GM19438 (cell line): ENCODE data around the gene SIT1.
"Not testable (repeated sequence)": the region's sequence is repeated elsewhere in the genome, so short reads cannot be mapped to it uniquely, and the experiment has no call there.

Experiments
- ATAC-seq: cut with Tn5 transposase; IDR thresholded peaks from one replicate; pipeline ENCODE4 v1.9.1; 2021; ENCODE audit warnings: low read depth; ENCODE audit not compliant: unreplicated experiment

The SIT1 gene

DNA sequence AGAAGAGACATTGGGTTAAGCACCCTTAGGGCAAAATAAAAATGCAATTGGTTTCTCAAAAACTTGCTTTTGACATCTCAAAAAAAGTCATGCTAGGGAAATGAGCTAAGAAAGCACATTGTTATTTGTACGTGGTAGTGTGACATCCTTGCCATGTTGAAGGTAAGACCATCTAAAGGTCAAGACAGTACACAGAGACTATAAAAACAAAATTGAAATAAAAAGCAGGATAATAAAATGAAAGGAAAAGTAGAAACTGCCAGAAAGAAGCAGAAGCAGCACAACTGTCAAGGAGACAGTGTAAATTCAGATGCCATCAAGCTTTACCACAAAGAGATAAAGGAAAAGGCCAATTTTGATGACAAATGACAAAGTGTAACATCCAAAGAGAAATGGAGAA is 11.5 kb downstream of the SIT1 start:
- not testable (repeated sequence) for ATAC-seq

DNA sequence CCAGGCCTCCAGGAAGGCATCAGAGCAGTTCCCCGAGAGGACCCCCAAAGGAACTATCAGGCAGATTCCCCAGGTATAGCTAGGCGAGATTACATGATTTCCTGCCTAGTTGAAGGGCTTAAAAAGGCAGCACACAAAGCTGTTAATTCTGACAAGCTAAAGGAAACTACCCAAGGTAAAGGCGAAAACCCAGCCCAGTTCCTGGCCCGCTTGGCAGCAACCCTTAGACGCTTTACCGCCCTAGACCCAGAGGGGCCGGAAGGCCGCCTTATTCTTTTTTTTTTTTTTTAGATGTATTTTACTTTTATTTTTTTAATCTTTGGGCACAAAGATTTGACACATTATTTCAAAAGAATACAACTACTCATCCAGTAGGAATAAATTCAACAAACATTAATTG is 12.0 kb downstream of the SIT1 start:
- not testable (repeated sequence) for ATAC-seq

DNA sequence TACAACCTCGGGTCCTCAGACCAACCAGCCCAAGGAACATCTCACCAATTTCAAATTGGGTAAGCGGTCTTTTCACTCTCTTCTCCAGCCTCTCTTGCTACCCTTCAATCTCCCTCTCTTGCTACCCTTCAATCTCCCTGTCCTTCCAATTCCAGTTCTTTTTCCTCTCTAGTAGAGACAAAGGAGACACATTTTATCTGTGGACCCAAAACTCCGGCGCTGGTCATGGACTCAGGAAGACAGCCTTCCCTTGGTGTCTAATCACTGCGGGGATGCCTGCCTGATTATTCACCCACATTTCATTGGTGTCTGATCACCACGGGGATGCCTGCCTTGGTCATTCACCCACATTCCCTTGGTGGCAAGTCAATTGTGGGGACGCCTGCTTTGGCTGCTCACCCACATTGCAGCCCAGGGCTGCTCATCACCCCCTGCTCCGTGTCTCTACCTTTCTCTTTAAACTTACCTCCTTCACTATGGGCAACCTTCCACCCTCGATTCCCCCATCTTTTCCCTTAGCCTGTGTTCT is 13.2 kb downstream of the SIT1 start:
- not testable (repeated sequence) for ATAC-seq

DNA sequence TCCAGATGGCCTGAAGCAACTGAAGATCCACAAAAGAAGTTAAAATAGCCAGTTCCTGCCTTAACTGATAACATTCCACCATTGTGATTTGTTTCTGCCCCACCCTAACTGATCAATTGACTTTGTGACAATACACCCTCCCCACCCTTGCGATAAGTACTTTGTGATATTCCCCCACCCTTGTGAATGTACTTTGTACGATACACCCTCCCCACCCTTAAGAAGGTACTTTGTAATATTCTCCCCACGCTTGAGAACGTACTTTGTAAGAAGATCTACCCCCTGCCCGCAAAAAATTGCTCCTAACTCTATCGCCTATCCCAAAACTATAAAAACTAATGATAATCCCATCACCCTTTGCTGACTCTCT is 13.9 kb downstream of the SIT1 start:
- ATAC-seq: not testable (repeated sequence)

DNA sequence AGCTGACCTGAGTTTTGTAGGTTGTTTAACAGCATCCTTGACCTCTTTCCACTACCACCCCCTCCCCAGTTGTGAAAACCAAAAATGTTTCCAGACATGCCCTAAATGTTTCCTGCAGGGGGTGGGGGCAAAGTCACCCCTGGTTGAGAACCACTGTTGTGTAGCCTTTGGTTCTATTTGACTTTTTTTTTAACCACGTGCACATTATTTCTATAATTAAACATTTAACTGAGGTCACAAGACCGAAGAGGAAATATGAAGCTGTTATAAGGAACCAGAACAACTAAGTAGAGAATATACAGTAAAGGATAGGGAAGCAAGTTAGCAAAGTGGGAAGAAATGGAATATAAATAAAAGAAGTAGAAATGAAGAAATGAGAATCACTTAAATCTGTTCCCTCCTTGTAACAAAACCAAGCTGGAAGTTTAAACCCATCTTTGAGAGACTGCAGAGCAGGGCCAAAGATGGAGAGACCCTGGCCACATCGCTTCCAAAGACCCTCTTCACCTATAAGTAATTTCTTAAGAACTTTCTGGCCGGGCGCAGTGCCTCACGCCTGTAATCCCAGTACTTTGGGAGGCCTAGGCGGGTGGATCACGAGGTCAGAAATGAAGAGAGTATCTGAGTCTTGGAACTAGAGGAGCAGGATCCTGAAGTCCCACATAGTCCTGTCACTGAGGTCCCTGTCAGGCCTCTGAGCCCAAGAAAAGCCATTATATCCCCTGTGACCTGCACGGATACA is 14.4 kb downstream of the SIT1 start:
- no peak for ATAC-seq

DNA sequence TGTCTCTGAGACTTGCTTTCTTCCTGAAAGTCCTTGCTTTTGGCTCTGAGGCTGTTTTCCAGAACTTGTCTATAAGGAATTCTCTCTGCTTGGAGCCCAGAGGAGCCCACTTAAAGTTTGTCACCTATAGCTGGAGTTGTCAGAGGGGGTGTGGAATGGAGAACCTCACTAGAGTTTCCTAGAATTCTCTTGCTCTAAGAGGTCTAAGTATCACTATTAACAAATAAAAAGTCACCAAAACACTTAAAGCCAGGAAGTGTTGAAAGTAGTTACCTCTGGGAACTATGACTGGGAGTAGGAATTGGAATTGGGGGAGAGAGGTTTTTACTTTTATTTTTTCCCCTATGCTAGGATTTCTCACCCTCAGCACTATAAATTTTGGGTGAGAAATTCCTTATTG is 15.0 kb downstream of the SIT1 start:
- ATAC-seq: no peak

DNA sequence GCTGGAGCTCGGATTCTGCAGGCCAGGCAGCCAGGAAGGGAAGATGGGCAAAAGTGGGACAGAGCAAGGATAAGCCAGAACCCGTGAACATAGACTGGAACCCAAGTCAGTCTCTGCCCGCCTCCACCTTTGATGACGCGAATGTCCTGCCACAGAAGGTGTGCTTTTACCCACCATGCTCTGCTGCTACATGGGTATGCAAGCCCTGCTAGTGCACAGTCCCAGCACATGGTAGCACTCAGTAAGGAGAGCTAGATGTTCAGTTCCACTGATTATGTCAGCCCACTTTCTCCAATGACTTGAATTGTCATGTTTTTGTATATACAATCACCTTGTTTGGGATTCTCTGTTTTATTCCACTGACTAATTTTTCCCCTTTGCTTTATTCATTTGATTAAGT is 21.1 kb downstream of the SIT1 start:
- no peak for ATAC-seq

DNA sequence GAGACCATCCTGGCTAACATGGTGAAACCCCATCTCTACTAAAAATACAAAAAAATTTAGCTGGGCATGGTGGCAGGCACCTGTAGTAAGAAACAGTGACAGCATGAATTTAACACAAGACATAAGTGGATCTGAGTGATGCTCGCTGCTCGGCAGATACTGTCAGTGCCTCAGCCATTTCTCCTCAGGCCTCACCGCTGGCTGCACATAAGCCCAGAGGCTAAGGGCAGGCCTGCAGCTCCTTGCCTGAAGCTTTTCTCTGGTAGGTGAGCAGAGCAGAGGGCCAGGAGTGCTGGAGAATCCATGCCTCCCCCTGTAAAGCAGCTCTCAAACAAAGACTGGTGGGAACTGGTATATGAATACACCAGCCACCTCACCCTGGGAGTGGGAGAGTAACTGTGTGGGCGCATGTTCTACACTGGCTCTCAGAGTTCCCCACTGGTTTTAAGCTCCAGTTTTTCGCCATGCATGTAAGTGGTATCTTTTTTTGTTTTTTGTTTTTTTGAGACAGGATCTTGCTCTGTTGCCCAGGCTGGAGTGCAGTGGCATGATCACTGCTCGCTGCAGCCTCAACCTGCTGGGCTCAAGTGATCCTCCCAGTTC is 22.2 kb downstream of the SIT1 start:
- ATAC-seq: no peak

DNA sequence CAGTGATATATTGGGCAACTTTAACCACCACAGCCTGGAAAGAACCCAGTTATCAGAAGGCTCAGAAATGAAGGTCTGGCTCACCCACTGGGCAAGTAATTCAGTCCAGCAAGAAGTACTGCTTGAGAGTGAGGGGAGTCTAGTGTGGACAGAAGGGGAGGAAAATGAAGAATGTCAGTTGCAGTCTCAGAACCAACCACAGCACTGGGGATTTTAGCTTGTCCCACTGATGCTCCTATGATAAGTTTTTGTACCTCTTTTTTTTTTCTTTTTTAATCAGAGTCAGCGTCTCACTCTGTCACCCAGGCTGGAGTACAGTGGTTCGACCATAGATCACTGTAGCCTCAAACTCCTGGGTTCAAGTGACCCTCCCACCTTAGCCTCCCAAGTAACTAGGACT is 23.2 kb downstream of the SIT1 start:
- ATAC-seq: no peak

DNA sequence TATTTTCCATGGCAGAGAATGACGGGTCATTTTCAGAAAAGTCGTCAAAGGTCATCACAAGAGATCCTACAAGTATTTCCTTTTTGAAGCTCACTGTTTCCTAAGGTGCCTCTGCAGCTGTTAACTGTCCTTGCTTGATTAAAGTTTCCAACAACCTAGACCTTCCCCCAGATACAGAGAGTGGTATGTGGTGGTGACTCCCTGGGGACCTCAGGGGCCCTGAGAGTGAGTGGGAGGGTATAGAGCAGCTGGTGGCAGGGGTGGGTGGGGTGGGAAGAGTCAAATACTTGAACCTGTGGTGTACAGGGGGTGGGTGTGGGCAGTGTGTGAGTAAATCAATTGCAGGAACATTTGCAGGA is 31.0 kb downstream of the SIT1 start:
- peak; percentile 49 for ATAC-seq

DNA sequence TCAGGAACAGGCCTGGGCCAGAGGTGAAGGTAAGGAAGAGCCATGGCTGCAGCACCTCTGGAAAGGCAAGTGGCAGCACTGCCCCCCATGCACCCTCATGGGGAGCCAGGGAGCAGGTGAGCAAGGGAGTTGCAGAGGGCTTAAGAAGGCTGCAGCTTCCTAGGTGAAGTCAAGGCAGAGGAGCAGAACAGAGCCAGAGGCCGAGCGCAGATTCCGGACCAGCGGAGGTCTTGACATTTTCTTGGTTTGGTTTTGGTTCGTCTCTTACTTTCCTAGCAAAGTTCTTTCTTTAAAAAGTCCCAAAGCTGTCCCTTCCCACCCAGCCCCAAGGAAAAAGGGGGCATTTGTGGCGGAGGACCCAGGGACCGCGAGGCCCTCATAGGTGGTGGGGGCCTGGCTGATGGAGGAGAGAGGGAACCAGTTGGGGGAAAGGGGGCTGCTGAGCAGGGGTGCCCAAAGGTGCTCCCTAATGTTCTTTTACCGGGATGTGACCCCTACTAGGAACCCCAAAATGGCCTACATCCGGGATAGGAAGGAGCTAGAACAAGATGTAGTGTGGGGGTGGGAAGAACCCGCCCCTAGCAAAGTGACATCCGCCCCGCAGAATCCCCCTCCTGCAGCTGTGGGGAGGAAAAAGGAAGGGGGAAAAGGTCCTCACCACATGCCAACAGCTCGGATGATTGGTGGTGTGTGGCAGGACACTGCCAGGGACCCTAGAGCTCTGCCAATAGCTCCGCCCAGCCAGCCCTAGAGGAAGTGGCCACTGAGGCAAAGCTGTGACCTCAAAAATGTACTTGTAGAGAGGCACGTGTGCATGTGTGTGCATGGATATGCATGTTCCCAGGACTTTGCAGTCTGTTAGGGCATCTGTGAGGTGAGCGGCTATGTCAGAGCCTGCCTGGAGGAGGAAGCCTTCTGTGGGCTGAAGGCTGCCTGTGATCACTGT is 31.6 kb downstream of the SIT1 start:
- ATAC-seq: peak; percentile 56

DNA sequence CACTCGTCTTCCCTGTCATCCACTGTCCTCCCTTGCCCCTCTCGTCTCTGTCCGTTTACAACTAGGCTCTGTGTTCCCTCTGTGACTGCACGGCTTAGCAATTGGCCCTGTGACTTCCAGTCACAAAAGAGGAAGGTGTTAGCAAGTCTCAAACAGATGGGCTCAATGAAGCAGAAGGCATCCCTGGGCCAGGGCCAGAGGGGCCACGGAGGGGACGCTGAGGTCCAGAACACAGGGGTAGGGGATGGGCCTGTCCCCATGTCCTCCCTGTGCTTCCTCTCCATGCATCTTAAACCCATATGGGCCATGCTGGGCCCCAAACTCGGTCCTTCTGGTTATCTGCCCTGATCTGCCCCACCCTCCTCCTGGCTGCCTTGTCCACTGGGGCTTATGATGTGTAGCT is 32.4 kb downstream of the SIT1 start, which contains the start of gene CD72:
Gene CD72, minus strand, starts transcription at position 89 of the 403 bp plus-strand sequence. CDS start 110 bp downstream, outside the sequence.
- ATAC-seq: no peak

DNA sequence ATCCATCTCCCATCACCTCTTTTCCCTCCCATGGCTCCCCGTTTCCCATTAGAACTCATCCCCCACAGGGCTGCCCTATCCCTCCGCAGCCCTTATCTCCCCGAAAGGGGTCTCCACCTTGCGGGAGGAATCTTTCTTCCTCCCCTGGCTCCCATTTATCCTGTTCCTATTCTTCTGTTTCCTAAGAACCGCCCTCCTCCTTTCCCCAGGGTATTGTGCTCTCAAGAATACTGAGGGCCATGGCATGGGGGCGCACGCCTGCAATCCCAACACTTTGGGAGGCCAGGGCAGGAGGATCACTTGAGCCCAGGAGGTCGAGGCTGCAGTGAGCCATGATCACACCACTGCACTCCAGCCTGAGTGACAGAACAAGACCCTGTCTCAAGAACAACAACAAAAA is 33.2 kb downstream of the SIT1 start:
- no peak for ATAC-seq

DNA sequence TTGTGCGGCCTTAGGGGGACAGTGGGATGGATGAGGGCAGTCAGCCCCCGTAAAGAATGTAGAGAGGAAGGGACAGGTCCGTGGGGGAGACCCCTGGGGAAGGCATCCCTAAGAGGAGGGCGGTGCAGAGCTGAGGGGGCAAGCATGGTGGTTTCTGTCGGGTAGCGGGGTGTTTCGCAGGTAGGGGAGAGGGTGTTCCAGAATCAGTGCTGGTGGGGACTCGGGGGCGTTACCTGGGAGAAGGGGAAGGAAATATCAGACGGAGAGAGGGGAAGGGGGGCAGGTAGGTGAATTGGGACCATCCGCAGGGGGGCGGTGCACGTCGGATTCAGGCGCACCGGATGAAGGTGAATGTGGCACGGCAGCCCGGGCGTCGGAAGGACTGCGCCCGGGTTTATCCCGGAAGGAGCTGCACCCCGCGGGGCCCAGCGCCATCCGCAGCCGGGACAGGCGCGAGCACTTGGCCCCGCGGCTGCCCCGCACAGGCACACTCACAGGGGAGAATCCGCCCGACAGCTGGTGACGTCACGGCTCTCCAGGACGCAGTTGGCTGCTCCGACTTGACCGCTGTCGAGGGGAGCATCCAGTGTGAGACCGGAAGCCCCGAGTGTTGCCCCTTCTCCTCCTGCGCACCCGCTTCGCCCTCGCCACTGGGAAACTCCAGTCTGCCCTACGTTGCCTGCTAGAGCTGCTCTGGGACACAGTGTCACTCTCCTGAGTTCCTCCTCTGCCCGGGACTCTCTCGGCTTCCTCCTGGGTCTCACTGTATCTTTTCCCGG is 33.9 kb downstream of the SIT1 start:
- no peak for ATAC-seq

DNA sequence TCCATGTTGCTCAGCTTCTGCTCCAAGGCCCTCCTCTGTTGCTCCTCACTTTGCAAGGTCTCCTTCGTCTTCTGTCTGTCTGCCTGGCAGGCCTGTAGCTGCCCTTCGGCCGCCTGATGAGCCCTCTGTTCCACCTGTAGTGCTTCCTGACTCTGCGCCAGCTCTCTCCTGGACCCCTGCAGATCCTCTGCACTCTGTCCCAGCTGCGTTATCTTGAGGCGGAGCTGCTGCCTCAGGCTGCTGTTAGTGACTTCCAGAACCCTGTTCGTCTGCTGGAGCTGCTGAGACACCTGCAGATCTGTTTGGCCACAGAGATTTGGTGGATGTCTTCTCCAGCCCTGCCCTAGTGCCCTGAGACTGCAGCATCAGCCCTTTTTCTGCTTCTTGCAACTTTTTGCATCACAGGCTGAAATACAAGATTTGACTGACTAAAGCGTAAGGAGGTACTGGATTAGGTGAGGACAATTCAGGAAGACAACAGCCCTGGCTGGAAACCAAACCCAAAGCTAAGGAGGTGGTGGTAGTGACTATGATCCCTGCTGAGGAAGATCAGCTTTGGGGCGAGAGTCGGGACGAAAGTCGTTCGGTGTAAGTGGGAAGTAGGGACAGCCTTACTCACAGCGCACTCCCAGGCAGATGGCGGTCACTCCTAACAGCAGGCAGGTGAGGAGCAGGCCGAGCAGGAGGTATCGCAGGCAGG is 34.6 kb downstream of the SIT1 start:
- no peak for ATAC-seq

DNA sequence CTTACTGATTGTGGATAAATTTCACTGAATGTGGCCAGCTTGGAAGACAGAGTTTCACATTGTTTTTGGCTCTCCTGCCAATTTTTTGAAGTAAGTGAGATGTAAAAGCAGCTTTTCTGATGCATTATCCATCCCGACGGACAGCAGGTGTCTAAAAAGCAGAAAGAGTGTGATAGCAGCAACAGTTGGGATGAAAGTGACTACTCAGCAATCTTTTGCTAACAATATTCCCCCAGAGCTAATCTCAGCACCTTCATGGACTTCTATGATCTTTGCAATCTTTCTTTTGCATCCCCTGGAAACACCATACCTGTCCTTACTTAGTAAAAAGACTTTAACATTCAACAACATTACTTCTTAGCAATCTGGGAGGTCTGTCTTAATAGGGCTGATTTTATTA is 37.9 kb downstream of the SIT1 start:
- ATAC-seq: no peak

DNA sequence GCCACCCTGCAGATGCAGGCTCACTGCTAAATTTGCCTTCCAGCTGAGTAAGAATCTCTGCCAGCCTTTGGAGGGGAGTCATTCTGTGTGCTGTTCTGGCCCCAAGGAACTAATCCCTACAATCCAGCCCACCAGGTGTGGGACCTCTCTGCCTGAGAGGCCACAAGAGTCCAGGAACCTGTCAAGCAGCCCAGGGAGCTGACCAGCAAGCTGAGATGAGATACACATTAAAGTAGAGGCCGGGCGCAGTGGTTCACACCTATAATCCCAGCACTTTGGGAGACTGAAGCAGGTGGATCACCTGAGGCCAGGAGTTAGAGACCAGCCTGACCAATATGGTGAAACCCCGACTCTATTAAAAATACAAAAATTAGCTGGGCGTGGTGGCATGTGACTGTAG is 38.7 kb downstream of the SIT1 start:
- not testable (repeated sequence) for ATAC-seq

DNA sequence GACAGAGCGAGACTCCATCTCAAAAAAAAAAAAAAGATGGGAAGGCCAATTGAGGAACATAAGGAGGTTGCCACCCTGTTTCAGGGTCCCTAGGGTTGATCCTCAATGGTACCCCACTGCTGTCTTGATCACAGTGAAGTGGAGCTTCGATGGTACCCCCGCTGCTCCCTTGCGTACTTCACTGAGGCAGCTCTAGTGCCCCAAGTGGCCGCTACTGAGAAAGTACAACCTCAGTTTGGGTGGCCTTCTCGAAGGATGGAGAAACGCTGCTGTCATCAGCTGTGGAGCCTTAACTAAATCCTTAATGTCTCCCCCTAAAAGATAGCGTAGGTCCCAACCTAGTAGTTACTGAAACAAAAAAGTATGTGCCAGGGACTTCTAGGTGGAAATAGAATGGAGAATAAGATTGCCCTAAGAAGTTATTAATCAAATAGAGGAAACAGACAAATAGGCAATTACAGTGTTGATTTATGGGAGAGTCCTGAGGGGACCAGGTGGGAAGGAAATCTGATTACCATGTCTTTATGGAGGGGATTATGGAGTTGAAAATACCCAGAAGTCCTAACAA is 39.4 kb downstream of the SIT1 start:
- peak; percentile 66 for ATAC-seq

DNA sequence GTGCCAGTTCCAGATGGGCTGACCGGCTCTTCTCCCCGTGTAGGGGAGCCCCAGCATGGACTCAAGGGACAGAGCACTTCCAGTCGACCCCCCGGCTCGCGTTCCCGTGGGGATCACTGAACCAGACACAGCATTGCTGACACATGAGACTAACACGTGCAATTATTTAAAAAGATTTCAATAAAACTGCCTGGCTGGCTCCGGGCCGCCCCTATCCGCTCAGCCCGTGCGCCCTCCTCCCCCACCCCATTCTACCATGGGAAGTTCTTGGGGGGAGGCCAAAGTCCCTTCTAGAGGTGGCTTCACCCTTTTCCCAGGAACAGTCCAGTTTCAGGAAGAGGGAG is 40.9 kb downstream of the SIT1 start:
- ATAC-seq: no peak
